CD14-positive monocyte (primary cell): ENCODE measurements around the gene FIGLA. TPM values are rescaled to one million over a fixed set of nuclear protein-coding genes. Genes with fewer than 3 reads are reported as not detected.
A peak's percentile ranks its signal among the peaks of the same experiment; 100 is the strongest.

Experiments
- DNase-seq, 3 donors: peaks; one replicate each; pipeline ENCODE4 v3.0.0-alpha.2; 2011 to 2022
- H2AFZ ChIP-seq: 2 replicates; pipeline ENCODE4 v1.6.0; 2012; ENCODE audit warnings: mild to moderate bottlenecking, low read depth, low read length, inconsistent platforms; ENCODE audit not compliant: insufficient read depth, poor library complexity, severe bottlenecking
- H3K27ac ChIP-seq, 2 donors: 1 replicate in 1 of 2; 2 replicates in 1 of 2; pipeline ENCODE4 v1.5.1; 2012 to 2013; ENCODE audit warnings: low read length in 2 of 2, control low read depth in 1 of 2, inconsistent platforms in 1 of 2, low read depth in 1 of 2, mild to moderate bottlenecking in 1 of 2
- H3K27me3 ChIP-seq, 2 donors: one replicate each; pipeline versions ENCODE4 v1.6.0 to v1.6.1; 2011 to 2013; ENCODE audit warnings: low read length in 2 of 2; ENCODE audit not compliant: control insufficient read depth in 2 of 2, insufficient read depth in 2 of 2
- H3K36me3 ChIP-seq, 2 donors: replicated peaks in 1 of 2; 1 replicate in 1 of 2; 2 replicates in 1 of 2; pipeline versions ENCODE4 v1.5.1 to v1.6.1; 2012 to 2013; ENCODE audit warnings: low read length in 2 of 2, control low read depth in 1 of 2, inconsistent platforms in 1 of 2, mild to moderate bottlenecking in 1 of 2; ENCODE audit not compliant: insufficient read depth in 2 of 2, control insufficient read depth in 1 of 2
- H3K4me1 ChIP-seq, 2 donors: 1 replicate in 1 of 2; 2 replicates in 1 of 2; pipeline versions ENCODE4 v1.5.1 to v1.6.1; 2012 to 2013; ENCODE audit warnings: low read length in 2 of 2, control low read depth in 1 of 2, inconsistent platforms in 1 of 2, mild to moderate bottlenecking in 1 of 2, moderate library complexity in 1 of 2; ENCODE audit not compliant: insufficient read depth in 2 of 2, control insufficient read depth in 1 of 2
- H3K4me2 ChIP-seq: replicated peaks from 2 replicates; pipeline ENCODE3; 2012; ENCODE audit warnings: low read length, moderate library complexity, mild to moderate bottlenecking; ENCODE audit not compliant: poor library complexity, severe bottlenecking; ENCODE audit errors: extremely low read depth
- H3K4me3 ChIP-seq, 3 experiments: fragments of 200-600 bp in 1 of 3; sonication (generic) in 1 of 3; replicated peaks in 1 of 3; 1 replicate in 2 of 3; 2 replicates in 1 of 3; pipeline ENCODE4 v1.5.1; 2011 to 2013; ENCODE audit warnings: low read length in 3 of 3, mild to moderate bottlenecking in 3 of 3, control low read depth in 2 of 3, low read depth in 2 of 3, inconsistent platforms in 1 of 3, moderate library complexity in 1 of 3
- H3K79me2 ChIP-seq: 2 replicates; pipeline ENCODE4 v1.6.0; 2012; ENCODE audit warnings: mild to moderate bottlenecking, control low read depth, inconsistent platforms, low read length, moderate library complexity; ENCODE audit not compliant: insufficient read depth
- H3K9ac ChIP-seq: 2 replicates; pipeline ENCODE4 v1.6.0; 2017; ENCODE audit warnings: low read length, mild to moderate bottlenecking; ENCODE audit not compliant: insufficient read depth, poor library complexity, severe bottlenecking
- H3K9me3 ChIP-seq, 2 donors: replicated peaks in 1 of 2; 1 replicate in 1 of 2; 2 replicates in 1 of 2; pipeline versions ENCODE4 v1.5.1 to v1.6.1; 2012 to 2013; ENCODE audit warnings: low read length in 2 of 2, control low read depth in 1 of 2; ENCODE audit not compliant: control insufficient read depth in 1 of 2, insufficient read depth in 1 of 2
- H4K20me1 ChIP-seq: 2 replicates; pipeline ENCODE4 v1.6.0; 2012; ENCODE audit warnings: mild to moderate bottlenecking, low read length, control low read depth, moderate library complexity; ENCODE audit not compliant: insufficient read depth
- H3K27ac Mint-ChIP-seq, 7 donors: one replicate each; pipeline ENCODE4 v1.8.0; 2020; ENCODE audit warnings: mild to moderate bottlenecking in 7 of 7, mixed read lengths in 7 of 7, moderate library complexity in 6 of 7, inconsistent platforms in 2 of 7
- H3K27me3 Mint-ChIP-seq, 3 donors: one replicate each; pipeline ENCODE4 v1.8.0; 2021 to 2022; ENCODE audit warnings: low read depth in 3 of 3, mild to moderate bottlenecking in 3 of 3, mixed read lengths in 3 of 3, moderate library complexity in 3 of 3, inconsistent platforms in 1 of 3
- H3K36me3 Mint-ChIP-seq, 2 donors: one replicate each; pipeline ENCODE4 v1.8.0; 2020; ENCODE audit warnings: mixed read lengths in 2 of 2, inconsistent platforms in 1 of 2, mild to moderate bottlenecking in 1 of 2
- H3K4me1 Mint-ChIP-seq: one replicate; pipeline ENCODE4 v1.8.0; 2020; ENCODE audit warnings: mild to moderate bottlenecking, mixed read lengths
- H3K4me3 Mint-ChIP-seq, 2 donors: one replicate each; pipeline ENCODE4 v1.8.0; 2020; ENCODE audit warnings: mild to moderate bottlenecking in 2 of 2, mixed read lengths in 2 of 2, moderate library complexity in 1 of 2
- H3K9me3 Mint-ChIP-seq, 7 donors: one replicate each; pipeline ENCODE4 v1.8.0; 2020 to 2022; ENCODE audit warnings: mixed read lengths in 7 of 7, mild to moderate bottlenecking in 6 of 7, moderate library complexity in 6 of 7, inconsistent platforms in 2 of 7
- WGBS: methylation state at CpG from one replicate; pipeline ENCODE4 v1.1.5; 2013; ENCODE audit warnings: missing lambda C conversion rate; ENCODE audit not compliant: insufficient coverage; 5-methylcytosine and 5-hydroxymethylcytosine counted together
- intact Hi-C, 2 donors: fragments of 100-400 bp; cut with micrococcal nuclease; formaldehyde crosslinking; loops; one replicate each; pipeline versions ENCODE4 v1.15.0 to v1.15.1; 2023
- polyA plus RNA-seq, 3 donors: library from polyadenylated mRNA; depleted of rRNA in 1 of 3; unstranded in 2 of 3; stranded (reverse) in 1 of 3; fragments of 300-500 nt in 2 of 3; fragments of >200 nt in 1 of 3; fragmentation: Illumina TruSeq in 2 of 3; gene quantifications; 1 replicate in 2 of 3; 2 replicates in 1 of 3; pipeline ENCODE4 v1.2.3, GENCODE V29; 2012 to 2021
- TF ChIP-seq, protein P1 (sequence below): fragments of 200-600 bp; IDR thresholded peaks from one replicate; pipeline ENCODE4 v1.8.0; 2022; ENCODE audit warnings: antibody characterized with exemption, mild to moderate bottlenecking

Gene FIGLA
- polyA plus RNA-seq, 3 donors = 0.13 TPM; not detected in 2

DNA sequence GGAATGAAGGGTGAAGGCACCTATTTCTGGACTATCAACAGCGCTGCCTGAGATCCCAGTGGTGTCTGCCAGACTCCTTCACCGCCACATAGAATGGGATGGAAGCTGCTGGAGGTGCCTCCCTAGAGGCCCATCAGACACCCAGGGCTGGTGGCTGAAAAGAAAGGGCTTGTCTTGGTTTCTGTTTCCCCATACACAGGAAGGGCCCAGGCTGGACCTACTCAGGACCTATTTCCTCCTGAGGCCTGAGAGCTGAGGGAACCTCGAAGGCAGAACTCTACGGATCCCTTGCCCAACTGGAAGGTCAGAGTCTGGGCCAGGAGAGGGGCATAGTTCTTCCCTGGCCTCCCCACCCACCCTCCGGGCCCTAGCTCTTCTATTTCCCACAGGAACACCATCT lies 32.8 kb upstream of the FIGLA start:
- H3K9me3 ChIP-seq = no peaks in the 10 kb centered on the region
- H3K27ac Mint-ChIP-seq = peak overlapping the region in 4 of 7 donors; percentile 5 to 76 (median 60)
- H3K79me2 ChIP-seq = no peaks in the 10 kb centered on the region
- peak overlapping the region; percentile 60 for H2AFZ ChIP-seq
- H3K36me3 ChIP-seq = no peaks in the 10 kb centered on the region
- no peak overlapping the region for H3K4me2 ChIP-seq
- peak; percentile 12 to 58 (median 25) for DNase-seq
- H3K9me3 Mint-ChIP-seq = no peaks in the 10 kb centered on the region
- TF ChIP-seq, protein P1, sequence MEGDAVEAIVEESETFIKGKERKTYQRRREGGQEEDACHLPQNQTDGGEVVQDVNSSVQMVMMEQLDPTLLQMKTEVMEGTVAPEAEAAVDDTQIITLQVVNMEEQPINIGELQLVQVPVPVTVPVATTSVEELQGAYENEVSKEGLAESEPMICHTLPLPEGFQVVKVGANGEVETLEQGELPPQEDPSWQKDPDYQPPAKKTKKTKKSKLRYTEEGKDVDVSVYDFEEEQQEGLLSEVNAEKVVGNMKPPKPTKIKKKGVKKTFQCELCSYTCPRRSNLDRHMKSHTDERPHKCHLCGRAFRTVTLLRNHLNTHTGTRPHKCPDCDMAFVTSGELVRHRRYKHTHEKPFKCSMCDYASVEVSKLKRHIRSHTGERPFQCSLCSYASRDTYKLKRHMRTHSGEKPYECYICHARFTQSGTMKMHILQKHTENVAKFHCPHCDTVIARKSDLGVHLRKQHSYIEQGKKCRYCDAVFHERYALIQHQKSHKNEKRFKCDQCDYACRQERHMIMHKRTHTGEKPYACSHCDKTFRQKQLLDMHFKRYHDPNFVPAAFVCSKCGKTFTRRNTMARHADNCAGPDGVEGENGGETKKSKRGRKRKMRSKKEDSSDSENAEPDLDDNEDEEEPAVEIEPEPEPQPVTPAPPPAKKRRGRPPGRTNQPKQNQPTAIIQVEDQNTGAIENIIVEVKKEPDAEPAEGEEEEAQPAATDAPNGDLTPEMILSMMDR = no peak
- no peaks in the 10 kb centered on the region for H4K20me1 ChIP-seq
- peak overlapping the region in 1 of 2 donors; percentile 6 for H3K27ac ChIP-seq
- H3K4me1 Mint-ChIP-seq = peaks cover 23% of the 10 kb centered on the region
- no peak overlapping the region for H3K4me3 Mint-ChIP-seq
- H3K36me3 Mint-ChIP-seq = no peaks in the 10 kb centered on the region
- H3K27me3 ChIP-seq = no peaks in the 10 kb centered on the region
- H3K9ac ChIP-seq = no peak overlapping the region
- WGBS = 0% methylated on average over 1 of the region's 5 CpGs
- peaks cover 7 to 11% (median 8%) of the 10 kb centered on the region in 3 donors for H3K27me3 Mint-ChIP-seq
- intact Hi-C loops = no loop called here
- H3K4me3 ChIP-seq = no peak overlapping the region
- H3K4me1 ChIP-seq = peaks cover 22 to 60% of the 10 kb centered on the region in 2 donors

GRCh38 chr2:70822843-70823242 lies 32.4 kb upstream of the FIGLA start:
- peak overlapping the region in 1 of 2 donors; percentile 6 for H3K4me3 Mint-ChIP-seq

More at GRCh38 chr2:70822843-70823242, 32.4 kb upstream of the FIGLA start:
- no peaks in the 10 kb centered on the region for H3K36me3 ChIP-seq
- H3K27ac ChIP-seq = peak overlapping the region in 1 of 2 donors; percentile 6
- no peak overlapping the region for H3K4me2 ChIP-seq
- intact Hi-C loops = no loop called here
- no peak overlapping the region for H3K4me3 ChIP-seq
- H3K4me1 Mint-ChIP-seq = peaks cover 23% of the 10 kb centered on the region
- H3K27me3 Mint-ChIP-seq = peaks cover 7 to 11% (median 8%) of the 10 kb centered on the region in 3 donors
- H3K36me3 Mint-ChIP-seq = no peaks in the 10 kb centered on the region
- 56% methylated on average over 8 of the region's 8 CpGs for WGBS
- H3K27ac Mint-ChIP-seq = peak overlapping the region in 5 of 7 donors; percentile 5 to 83 (median 73)
- DNase-seq = no peak
- H3K9me3 ChIP-seq = no peaks in the 10 kb centered on the region
- TF ChIP-seq, protein P1 = no peak
- H3K9me3 Mint-ChIP-seq = no peaks in the 10 kb centered on the region
- no peak overlapping the region for H3K9ac ChIP-seq
- H4K20me1 ChIP-seq = no peaks in the 10 kb centered on the region
- H3K79me2 ChIP-seq = no peaks in the 10 kb centered on the region
- H2AFZ ChIP-seq = peak overlapping the region; percentile 60
- peaks cover 22 to 56% of the 10 kb centered on the region in 2 donors for H3K4me1 ChIP-seq
- H3K27me3 ChIP-seq = no peaks in the 10 kb centered on the region
